Activated gamma-delta T cell (primary cell): Measurements from ENCODE around the gene GRIA1.

Experiments
- DNase-seq: peaks from one replicate; lab custom pipeline; 2025; lab: John Stamatoyannopoulos, UW

Gene GRIA1

DNA sequence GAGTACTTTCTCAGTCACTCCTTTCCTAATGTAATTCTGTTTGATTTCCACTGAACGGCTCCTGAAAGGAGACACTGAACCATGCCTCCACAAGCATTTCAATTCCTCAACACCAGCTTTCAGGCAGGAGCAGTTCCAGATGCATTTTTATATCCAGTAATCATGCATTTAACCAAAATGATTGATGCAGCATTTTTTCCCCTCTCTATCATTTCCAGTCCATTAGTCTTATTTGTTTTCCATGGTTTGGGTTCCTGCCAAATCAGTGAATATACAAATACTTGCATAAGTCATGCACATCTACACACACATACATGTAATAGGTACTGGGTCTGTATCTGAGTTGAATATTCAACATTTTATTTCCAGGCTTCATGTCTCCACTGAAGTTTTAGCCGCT is 122.7 kb downstream of the GRIA1 start:
- DNase-seq = no peak

DNA sequence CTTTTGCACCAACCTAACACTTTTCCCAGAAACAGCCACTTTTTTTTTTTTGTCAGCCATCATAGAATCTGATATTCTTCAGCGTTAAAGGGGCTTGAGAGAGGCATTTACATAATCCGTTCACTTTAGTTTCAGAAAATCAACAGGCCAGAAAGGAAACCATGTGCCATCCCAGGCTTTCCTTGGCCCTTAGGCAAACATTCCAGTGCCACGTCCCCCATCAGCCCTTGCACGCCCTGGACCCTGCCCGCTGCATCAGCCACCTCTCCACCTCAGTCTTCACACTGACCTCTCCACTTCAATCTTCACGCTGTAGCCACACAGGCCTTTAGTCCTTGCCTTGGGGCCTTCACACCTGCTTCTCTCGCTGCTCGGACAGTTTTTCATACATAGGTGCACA is 123.2 kb downstream of the GRIA1 start:
- DNase-seq = no peak

DNA sequence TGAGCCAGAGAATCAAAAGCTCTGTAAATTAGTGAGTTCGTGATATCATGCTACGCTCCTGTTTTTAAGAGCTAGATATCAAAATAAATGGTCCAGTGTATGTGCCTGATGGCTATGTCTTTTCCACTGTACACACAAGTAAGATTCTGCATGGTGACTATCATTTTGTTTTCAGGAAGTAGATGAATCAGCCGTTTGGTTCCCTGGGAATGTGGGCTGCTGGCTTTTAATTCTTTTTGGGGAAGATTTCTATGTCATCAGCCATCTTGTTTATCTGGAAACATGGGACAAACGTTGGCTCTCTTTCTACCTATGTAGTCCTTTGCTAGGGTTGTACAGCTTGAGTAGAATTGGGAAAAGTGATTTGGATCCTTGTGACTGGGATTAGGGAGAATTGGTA is 126.7 kb downstream of the GRIA1 start:
- DNase-seq = no peak

DNA sequence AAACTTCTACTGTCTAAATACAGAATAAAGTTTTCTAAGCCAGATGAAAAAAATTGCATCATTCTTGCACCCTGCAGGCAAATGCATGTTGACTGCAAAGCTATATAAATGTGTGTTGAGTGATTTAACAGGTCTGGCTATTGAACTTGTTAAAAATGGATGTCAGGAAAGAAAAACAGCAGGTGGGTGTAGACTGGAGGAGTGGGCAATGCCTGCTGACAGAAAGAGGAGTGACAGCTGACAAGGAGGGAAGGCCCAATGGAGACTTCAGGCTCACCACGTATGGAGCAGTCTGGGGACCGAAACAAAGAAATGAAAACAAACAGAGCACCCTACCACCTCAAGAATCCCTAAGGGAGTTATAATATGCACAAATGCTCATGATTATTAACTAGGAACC is 127.8 kb downstream of the GRIA1 start:
- no peak for DNase-seq

- DNase-seq = no peak
These were observed 128.4 kb downstream of the GRIA1 start for GRCh38 chr5:153618867-153619266.

DNA sequence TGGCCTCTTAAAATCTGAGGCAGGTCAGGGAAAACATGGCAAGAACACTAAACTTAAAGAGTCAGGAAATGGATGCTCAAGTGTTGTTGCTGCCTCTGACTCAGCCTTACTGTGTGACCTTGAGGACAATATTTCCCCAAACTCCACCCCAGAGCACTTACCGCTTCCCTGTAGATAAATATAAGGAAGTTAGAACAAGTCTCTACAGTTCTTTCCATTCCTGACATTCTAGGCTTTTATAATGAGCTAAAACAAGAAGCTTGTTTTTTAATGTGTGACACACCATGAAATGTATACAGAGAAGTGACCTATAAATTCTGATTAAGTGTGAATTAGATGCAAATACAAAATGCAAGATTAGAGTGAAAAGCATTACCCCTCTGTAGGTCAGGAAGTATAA is 129.3 kb downstream of the GRIA1 start:
- no peak for DNase-seq

- no peak for DNase-seq
These were observed 132.7 kb downstream of the GRIA1 start for GRCh38 chr5:153623124-153623523.

- no peak for DNase-seq
These were observed 133.4 kb downstream of the GRIA1 start for GRCh38 chr5:153623751-153624450.

- no peak for DNase-seq
These were observed 133.9 kb downstream of the GRIA1 start for GRCh38 chr5:153624451-153624765.

DNA sequence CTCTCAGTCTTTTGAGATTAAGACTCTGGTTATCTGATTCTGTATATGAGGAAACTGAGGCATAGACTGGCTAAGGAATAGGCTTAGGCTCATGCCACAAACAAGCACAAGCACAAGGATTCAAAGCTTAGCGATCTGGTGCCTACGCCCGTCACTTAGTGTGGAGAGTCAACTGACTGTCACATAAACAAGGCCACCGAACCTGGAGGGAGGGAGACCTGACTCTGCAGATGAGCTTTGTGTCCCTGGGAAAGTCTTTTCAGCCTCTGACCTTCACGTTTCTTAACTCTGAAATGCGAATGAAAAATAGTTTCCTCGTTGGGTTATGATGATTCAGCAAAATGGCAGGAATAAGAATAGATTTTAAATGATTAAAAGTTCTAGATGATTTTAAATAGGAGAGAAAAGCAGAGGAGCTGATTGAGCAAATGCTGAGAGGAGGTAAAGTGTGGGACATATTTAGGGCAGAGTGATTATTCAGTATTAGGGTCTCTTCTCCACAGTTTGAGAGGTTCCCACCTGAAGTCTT is 135.4 kb downstream of the GRIA1 start:
- no peak for DNase-seq

DNA sequence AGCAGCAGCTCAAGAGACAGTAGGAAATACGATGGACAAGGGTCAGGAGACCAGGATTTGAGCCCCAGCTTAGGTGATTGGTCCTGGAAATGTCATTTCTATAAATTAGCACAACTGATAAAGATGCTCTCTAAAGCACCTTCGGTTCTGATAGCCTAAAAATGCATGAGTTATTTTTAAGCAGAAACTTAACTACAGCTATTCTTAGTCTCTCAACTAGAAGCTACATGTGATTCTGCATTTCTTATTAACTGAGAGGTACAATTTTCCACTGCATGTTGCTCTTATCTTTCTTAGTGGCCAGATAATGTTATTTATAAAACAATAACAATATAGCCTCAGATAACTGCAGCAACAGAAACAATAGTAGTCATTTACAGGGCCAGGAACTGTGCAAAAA is 136.4 kb downstream of the GRIA1 start:
- no peak for DNase-seq

DNA sequence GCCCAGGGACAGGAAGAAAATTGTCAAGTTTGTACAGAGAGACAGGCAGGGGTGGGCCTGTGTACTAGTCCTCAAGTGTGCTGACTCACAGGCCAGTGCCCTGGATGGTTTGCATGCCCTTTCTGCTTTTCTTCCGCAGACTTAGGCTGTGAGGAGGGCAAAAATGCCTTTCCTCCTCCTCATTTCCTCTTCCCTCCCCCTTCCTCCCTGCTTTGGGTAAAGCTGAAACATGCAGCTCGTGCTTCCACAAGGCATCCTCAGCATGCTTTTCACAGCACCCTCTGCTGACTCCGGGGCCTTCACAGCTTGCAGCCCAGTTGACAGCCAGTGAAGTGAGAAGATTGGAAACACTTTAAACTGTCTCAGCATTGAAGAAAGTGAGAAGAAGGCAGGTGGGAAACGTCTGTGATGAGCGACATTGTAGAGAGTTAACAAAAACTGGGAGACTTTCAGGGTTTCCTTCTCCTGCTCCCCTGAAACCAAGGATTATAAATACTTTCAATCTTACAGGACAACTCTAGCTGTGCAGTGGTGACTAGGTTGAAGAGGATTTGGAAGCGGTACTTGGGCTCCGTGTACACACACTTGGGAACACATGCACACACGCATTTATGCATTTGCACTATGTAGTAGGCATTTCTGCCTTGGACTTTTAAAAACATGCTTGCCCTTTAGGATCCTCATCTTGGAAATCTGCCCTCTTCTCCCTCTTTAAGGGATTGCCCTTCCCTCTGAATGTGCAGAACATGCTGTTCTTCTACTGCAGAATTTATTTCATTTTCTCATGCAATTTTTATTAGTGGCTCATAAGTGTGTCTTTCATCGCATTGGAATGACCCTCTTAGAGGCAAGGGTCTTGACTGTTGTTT is 138.8 kb downstream of the GRIA1 start:
- DNase-seq = no peak

GRCh38 chr5:153630546-153630945 is 140.1 kb downstream of the GRIA1 start:
- DNase-seq = no peak

- no peak for DNase-seq
These were observed 142.3 kb downstream of the GRIA1 start for GRCh38 chr5:153632748-153633290.

DNA sequence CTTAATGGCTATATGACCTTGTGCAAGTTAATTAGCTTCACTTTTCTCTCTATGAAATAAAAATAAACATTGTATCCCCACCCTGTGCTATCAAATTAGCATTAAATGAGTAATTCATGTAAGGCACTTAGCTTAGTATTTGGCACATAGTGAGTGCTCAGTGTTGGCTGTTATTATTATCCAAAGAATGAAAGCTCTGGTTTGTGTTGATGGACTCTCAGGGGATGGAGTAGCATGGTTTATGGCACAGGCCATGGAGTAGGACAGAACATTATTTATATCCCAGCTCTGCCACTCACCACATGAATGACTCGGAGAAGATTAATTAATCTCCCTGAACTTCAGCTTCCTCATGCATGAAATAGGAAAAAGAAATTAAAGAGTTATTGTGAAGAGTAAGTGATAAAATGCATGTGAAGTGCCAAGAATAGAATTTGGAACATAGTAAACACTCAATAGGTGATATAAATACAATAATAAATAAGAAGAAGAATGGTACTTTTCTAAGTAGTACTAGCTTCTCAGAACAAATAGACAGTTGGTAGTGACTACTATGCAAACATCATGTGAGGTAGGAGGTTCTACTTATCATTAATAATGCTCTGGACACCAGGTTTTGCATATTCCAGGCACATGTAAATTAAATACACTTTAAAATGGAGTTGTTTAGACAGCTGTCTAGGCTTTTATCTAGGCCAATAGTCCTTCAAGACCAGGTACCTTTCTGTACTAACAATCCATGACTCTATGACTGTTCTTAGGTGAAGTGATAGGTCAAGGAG is 146.4 kb downstream of the GRIA1 start:
- DNase-seq = no peak

DNA sequence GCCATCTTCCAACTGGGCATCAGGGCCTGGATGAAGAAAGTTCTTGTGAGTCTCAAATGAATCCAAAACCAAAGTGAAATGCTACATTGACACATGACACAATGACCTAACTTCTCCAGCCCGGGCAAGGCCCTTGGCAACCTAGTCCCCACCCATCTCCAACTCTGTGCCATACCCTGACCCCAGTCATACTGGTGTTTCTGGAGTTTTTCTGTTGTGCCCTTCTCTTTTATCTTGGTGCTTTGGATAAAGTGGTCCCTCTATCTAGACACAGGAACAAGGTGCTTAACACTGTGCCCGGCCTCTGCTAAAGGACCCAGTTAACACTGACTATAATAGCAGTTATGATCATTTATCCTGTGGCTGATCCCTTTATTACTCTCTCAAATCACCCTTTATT is 149.8 kb downstream of the GRIA1 start:
- no peak for DNase-seq

GRCh38 chr5:153641183-153641688 is 150.8 kb downstream of the GRIA1 start:
- no peak for DNase-seq

DNA sequence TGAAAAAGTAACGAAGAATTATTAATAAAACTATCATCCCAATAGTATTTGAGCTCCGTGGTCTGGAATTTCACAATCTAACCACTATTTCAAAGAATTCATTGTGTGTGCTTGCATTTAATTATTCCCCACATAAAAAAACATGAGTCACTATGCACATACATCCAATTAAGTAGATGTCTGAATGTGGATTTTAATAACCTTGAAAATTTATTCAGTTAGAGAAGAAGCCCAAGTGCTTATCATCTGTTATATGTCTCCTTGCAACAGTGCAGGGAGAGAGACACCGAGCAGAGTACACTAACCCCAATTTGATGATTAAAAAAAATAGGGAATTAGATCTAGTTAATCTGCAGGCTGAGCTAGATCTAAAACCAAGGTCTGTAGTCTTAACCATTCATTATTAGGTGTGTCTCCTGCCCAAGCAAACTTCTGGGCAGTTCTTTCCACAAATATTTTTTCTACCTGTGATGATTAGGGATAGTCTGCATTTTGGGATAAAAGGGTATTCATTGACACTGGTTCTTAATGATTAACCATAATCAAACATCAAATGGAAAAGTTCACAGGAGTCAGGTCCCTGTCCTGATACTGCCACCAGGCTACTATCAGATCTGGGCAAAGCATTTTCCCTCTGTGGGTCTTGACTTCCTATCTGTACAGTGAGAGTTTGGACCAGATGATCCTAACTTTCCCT is 164.2 kb downstream of the GRIA1 start:
- no peak for DNase-seq

DNA sequence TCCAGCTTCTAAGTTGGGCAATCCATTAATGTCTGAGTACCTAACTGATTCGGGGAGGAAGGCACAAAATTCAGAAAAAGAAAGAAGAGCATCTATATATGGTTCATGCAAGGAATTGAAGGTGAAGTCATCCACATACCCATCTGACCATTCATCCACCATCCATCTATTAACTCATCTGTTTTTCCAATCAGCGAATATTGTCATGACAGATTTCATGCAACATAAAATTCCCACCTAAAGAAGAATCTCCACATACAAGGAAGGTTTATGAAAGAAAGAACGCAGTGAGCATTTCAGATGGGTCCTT is 164.7 kb downstream of the GRIA1 start:
- no peak for DNase-seq

DNA sequence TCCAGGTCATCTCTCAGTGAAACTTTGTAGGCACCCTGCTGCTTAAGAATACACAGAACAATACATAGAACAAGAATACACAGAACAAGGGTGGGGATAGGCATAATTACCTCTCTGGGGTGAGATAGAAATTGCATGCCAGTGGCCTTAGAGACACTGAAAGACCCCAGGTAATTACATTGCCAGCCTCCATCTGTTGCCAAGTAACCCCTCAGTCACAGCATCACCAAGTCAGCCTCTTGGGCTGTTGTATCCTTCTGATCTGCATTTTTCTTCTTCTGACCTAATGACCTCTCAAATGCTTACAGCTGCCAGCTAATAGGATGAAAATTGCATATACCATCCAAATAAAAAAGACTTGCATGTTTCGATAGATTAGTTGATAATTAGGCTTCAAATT is 167.7 kb downstream of the GRIA1 start:
- no peak for DNase-seq

DNA sequence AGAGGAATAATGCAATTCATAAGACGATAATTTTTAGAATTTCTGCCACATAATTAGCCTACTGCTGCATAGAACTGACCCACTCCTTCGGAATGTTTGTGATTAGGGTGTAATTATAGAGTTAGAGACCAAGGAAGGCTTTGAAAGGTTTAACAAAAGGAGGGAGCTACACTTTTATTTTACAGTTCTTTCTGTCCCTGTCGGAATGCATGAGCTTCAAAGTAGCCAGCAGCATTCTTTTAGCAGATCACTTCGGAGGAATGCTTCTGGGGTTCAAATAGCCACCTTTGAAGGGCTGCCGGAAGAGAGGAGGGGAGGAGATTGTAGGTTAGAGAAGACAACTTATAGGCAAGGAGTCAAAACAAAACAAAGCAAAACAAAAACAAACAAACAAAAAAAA is 168.1 kb downstream of the GRIA1 start:
- DNase-seq = no peak
